ENCODE results near the gene NDUFS8.

Gene NDUFS8

GRCh38 chr11:68018730-68019190 lies 11.7 kb upstream of the NDUFS8 start:
- ATAC-seq (no peak), DNase-seq (no peak)
- no peaks in the 10 kb centered on the region for H3K9me3 Mint-ChIP-seq
- H3K4me3 Mint-ChIP-seq, result no peak overlapping the region
- H3K27me3 Mint-ChIP-seq, result no peaks in the 10 kb centered on the region
- H3K4me1 Mint-ChIP-seq, result no peaks in the 10 kb centered on the region
- no peak overlapping the region for H3K27ac Mint-ChIP-seq

- Mint-ChIP-seq H3K27me3 (no peaks in the 10 kb centered on the region), H3K27ac (no peak overlapping the region), H3K4me3 (no peak overlapping the region), H3K9me3 (peaks cover 0 to 2% of the 10 kb centered on the region in 2 donors), H3K4me1 (no peaks in the 10 kb centered on the region)
- no peak for ATAC-seq
- no peak for DNase-seq
These were observed 11.0 kb upstream of the NDUFS8 start for GRCh38 chr11:68019486-68019885.

- DNase-seq (no peak), ATAC-seq (no peak)
- H3K27me3 Mint-ChIP-seq, result no peaks in the 10 kb centered on the region
- H3K9me3 Mint-ChIP-seq, result peaks cover 0 to 12% of the 10 kb centered on the region in 2 donors
- no peak overlapping the region for H3K27ac Mint-ChIP-seq
- no peak overlapping the region for H3K4me3 Mint-ChIP-seq
- peaks cover 4% of the 10 kb centered on the region for H3K4me1 Mint-ChIP-seq
These were observed 9.9 kb upstream of the NDUFS8 start for GRCh38 chr11:68020575-68020974.

- DNase-seq, result no peak
- Mint-ChIP-seq H3K27me3 (no peaks in the 10 kb centered on the region), H3K4me3 (no peak overlapping the region), H3K4me1 (peaks cover 7% of the 10 kb centered on the region), H3K9me3 (peaks cover 0 to 12% of the 10 kb centered on the region in 2 donors), H3K27ac (no peak overlapping the region)
- ATAC-seq, result no peak
These were observed 9.2 kb upstream of the NDUFS8 start for GRCh38 chr11:68021167-68021787.

GRCh38 chr11:68022531-68022930 lies 8.0 kb upstream of the NDUFS8 start:
- ATAC-seq (no peak), DNase-seq (no peak)
- peaks cover 0 to 12% of the 10 kb centered on the region in 2 donors for H3K9me3 Mint-ChIP-seq

GRCh38 chr11:68024508-68024907 lies 6.0 kb upstream of the NDUFS8 start:
- no peak for ATAC-seq
- Mint-ChIP-seq H3K4me1 (peaks cover 29% of the 10 kb centered on the region), H3K27me3 (no peaks in the 10 kb centered on the region), H3K4me3 (no peak overlapping the region), H3K9me3 (peaks cover 0 to 12% of the 10 kb centered on the region in 2 donors), H3K27ac (no peak overlapping the region)
- DNase-seq, result no peak

More at GRCh38 chr11:68022531-68022930, 8.0 kb upstream of the NDUFS8 start:
- Mint-ChIP-seq H3K27me3 (no peaks in the 10 kb centered on the region), H3K4me3 (no peak overlapping the region), H3K27ac (no peak overlapping the region), H3K4me1 (peaks cover 13% of the 10 kb centered on the region)

GRCh38 chr11:68025047-68025446 lies 5.4 kb upstream of the NDUFS8 start:
- Mint-ChIP-seq H3K27ac (peak overlapping the region in 1 of 2 donors; percentile 30), H3K4me3 (no peak overlapping the region), H3K4me1 (peaks cover 35% of the 10 kb centered on the region), H3K27me3 (no peaks in the 10 kb centered on the region), H3K9me3 (peaks cover 0 to 12% of the 10 kb centered on the region in 2 donors)
- DNase-seq (no peak), ATAC-seq (peak; percentile 44)

GRCh38 chr11:68026391-68027105 lies 3.9 kb upstream of the NDUFS8 start:
- Mint-ChIP-seq H3K27me3 (no peaks in the 10 kb centered on the region), H3K4me3 (peak overlapping the region in 1 of 2 donors; percentile 21), H3K27ac (no peak overlapping the region), H3K4me1 (peaks cover 49% of the 10 kb centered on the region), H3K9me3 (peaks cover 0 to 12% of the 10 kb centered on the region in 2 donors)
- DNase-seq, result no peak
- ATAC-seq, result no peak

- peaks cover 54% of the 10 kb centered on the region for H3K4me1 Mint-ChIP-seq
- H3K27ac Mint-ChIP-seq, result no peak overlapping the region
- H3K27me3 Mint-ChIP-seq, result no peaks in the 10 kb centered on the region
- no peak overlapping the region for H3K4me3 Mint-ChIP-seq
- ATAC-seq, result no peak
- H3K9me3 Mint-ChIP-seq, result peaks cover 0 to 12% of the 10 kb centered on the region in 2 donors
- DNase-seq, result no peak
These were observed 2.8 kb upstream of the NDUFS8 start for GRCh38 chr11:68027667-68028066.

GRCh38 chr11:68028802-68029545 lies 1.5 kb upstream of the NDUFS8 start:
- Mint-ChIP-seq H3K4me1 (peaks cover 54% of the 10 kb centered on the region), H3K27ac (no peak overlapping the region), H3K4me3 (peak overlapping the region; percentile 93 to 97), H3K9me3 (peaks cover 0 to 12% of the 10 kb centered on the region in 2 donors), H3K27me3 (no peaks in the 10 kb centered on the region)
- ATAC-seq, result no peak
- no peak for DNase-seq

GRCh38 chr11:68031144-68031464 lies 623 bp downstream of the NDUFS8 start:
- Mint-ChIP-seq H3K27me3 (no peaks in the 10 kb centered on the region), H3K9me3 (no peaks in the 10 kb centered on the region)

GRCh38 chr11:68032003-68032402 lies 1.5 kb downstream of the NDUFS8 start:
- Mint-ChIP-seq H3K4me3 (peak overlapping the region; percentile 93 to 97), H3K27me3 (no peaks in the 10 kb centered on the region), H3K27ac (peak overlapping the region in 1 of 2 donors; percentile 71), H3K9me3 (no peaks in the 10 kb centered on the region), H3K4me1 (peaks cover 59% of the 10 kb centered on the region)
- ATAC-seq (no peak), DNase-seq (no peak)

More at GRCh38 chr11:68031144-68031464, 623 bp downstream of the NDUFS8 start:
- DNase-seq, result no peak
- H3K27ac Mint-ChIP-seq, result peak overlapping the region; percentile 97 to 99
- peak overlapping the region; percentile 93 to 97 for H3K4me3 Mint-ChIP-seq
- ATAC-seq, result peak; percentile 1
- H3K4me1 Mint-ChIP-seq, result peaks cover 52% of the 10 kb centered on the region

- no peaks in the 10 kb centered on the region for H3K9me3 Mint-ChIP-seq
- H3K4me3 Mint-ChIP-seq, result no peak overlapping the region
- DNase-seq, result no peak
- no peaks in the 10 kb centered on the region for H3K27me3 Mint-ChIP-seq
- no peak for ATAC-seq
- peak overlapping the region in 1 of 2 donors; percentile 89 for H3K27ac Mint-ChIP-seq
- H3K4me1 Mint-ChIP-seq, result peaks cover 63% of the 10 kb centered on the region
These were observed 2.7 kb downstream of the NDUFS8 start for GRCh38 chr11:68032997-68033707.

GRCh38 chr11:68033708-68034045 lies 3.2 kb downstream of the NDUFS8 start:
- H3K4me1 Mint-ChIP-seq, result peaks cover 63% of the 10 kb centered on the region
- peak overlapping the region; percentile 40 to 89 for H3K27ac Mint-ChIP-seq

GRCh38 chr11:68035266-68035876 lies 4.9 kb downstream of the NDUFS8 start:
- ATAC-seq (no peak), DNase-seq (no peak)
- H3K9me3 Mint-ChIP-seq, result no peaks in the 10 kb centered on the region
- peak overlapping the region in 1 of 2 donors; percentile 25 for H3K27ac Mint-ChIP-seq
- peaks cover 60% of the 10 kb centered on the region for H3K4me1 Mint-ChIP-seq
- no peaks in the 10 kb centered on the region for H3K27me3 Mint-ChIP-seq
- H3K4me3 Mint-ChIP-seq, result no peak overlapping the region

More at GRCh38 chr11:68033708-68034045, 3.2 kb downstream of the NDUFS8 start:
- DNase-seq, result no peak
- ATAC-seq, result no peak
- Mint-ChIP-seq H3K9me3 (no peaks in the 10 kb centered on the region), H3K4me3 (no peak overlapping the region), H3K27me3 (no peaks in the 10 kb centered on the region)

All from stimulated activated naive CD8-positive, alpha-beta T cell treated with anti-CD3 and anti-CD28 coated beads, Interleukin-15, amount 100 ng/mL, for 72 hours (primary cell).